ENCODE measurements around the gene ALDH1A3. TPM values are rescaled to one million over a fixed set of nuclear protein-coding genes. Genes with fewer than 3 reads are reported as not detected.

Gene ALDH1A3
- total RNA-seq, 2 experiments from 2014 or later, result not detected

GRCh38 chr15:100931143-100931890, 51.7 kb downstream of the ALDH1A3 start:
- H3K27ac Mint-ChIP-seq, result no peak overlapping the region
- H3K4me1 Mint-ChIP-seq, result no peaks in the 10 kb centered on the region
- no peak overlapping the region for H3K4me3 Mint-ChIP-seq
- H3K9me3 Mint-ChIP-seq, result no peaks in the 10 kb centered on the region
- no peaks in the 10 kb centered on the region for H3K36me3 Mint-ChIP-seq
- no peak for DNase-seq
- no peaks in the 10 kb centered on the region for H3K27me3 Mint-ChIP-seq

GRCh38 chr15:100932676-100933348, 53.2 kb downstream of the ALDH1A3 start:
- Mint-ChIP-seq H3K36me3 (no peaks in the 10 kb centered on the region), H3K27ac (no peak overlapping the region), H3K27me3 (no peaks in the 10 kb centered on the region), H3K9me3 (no peaks in the 10 kb centered on the region), H3K4me3 (no peak overlapping the region), H3K4me1 (no peaks in the 10 kb centered on the region)
- DNase-seq, result no peak

GRCh38 chr15:100934166-100934565, 54.5 kb downstream of the ALDH1A3 start:
- Mint-ChIP-seq H3K9me3 (no peaks in the 10 kb centered on the region), H3K27ac (no peak overlapping the region), H3K4me1 (no peaks in the 10 kb centered on the region), H3K27me3 (no peaks in the 10 kb centered on the region), H3K4me3 (no peak overlapping the region), H3K36me3 (no peaks in the 10 kb centered on the region)
- DNase-seq, result no peak

GRCh38 chr15:100934726-100935125, 55.1 kb downstream of the ALDH1A3 start:
- Mint-ChIP-seq H3K4me3 (no peak overlapping the region), H3K27me3 (no peaks in the 10 kb centered on the region), H3K9me3 (no peaks in the 10 kb centered on the region), H3K27ac (no peak overlapping the region), H3K4me1 (no peaks in the 10 kb centered on the region), H3K36me3 (no peaks in the 10 kb centered on the region)
- no peak for DNase-seq

- Mint-ChIP-seq H3K27ac (no peak overlapping the region), H3K4me3 (no peak overlapping the region), H3K9me3 (no peaks in the 10 kb centered on the region), H3K27me3 (no peaks in the 10 kb centered on the region), H3K4me1 (no peaks in the 10 kb centered on the region), H3K36me3 (no peaks in the 10 kb centered on the region)
- no peak for DNase-seq
These were observed 57.5 kb downstream of the ALDH1A3 start for GRCh38 chr15:100937171-100937570.

- Mint-ChIP-seq H3K36me3 (no peaks in the 10 kb centered on the region), H3K27ac (no peak overlapping the region), H3K27me3 (no peaks in the 10 kb centered on the region), H3K4me1 (no peaks in the 10 kb centered on the region), H3K9me3 (no peaks in the 10 kb centered on the region), H3K4me3 (no peak overlapping the region)
- DNase-seq, result no peak
These were observed 60.2 kb downstream of the ALDH1A3 start for GRCh38 chr15:100939791-100940190.

GRCh38 chr15:100940767-100941379, 61.2 kb downstream of the ALDH1A3 start:
- DNase-seq, result no peak
- Mint-ChIP-seq H3K27me3 (no peaks in the 10 kb centered on the region), H3K27ac (no peak overlapping the region), H3K9me3 (no peaks in the 10 kb centered on the region), H3K36me3 (no peaks in the 10 kb centered on the region), H3K4me1 (no peaks in the 10 kb centered on the region), H3K4me3 (no peak overlapping the region)

GRCh38 chr15:100941536-100941935, 61.9 kb downstream of the ALDH1A3 start:
- no peak overlapping the region for H3K27ac Mint-ChIP-seq
- no peak overlapping the region for H3K4me3 Mint-ChIP-seq
- H3K9me3 Mint-ChIP-seq, result no peaks in the 10 kb centered on the region
- DNase-seq, result no peak
- H3K36me3 Mint-ChIP-seq, result no peaks in the 10 kb centered on the region
- no peaks in the 10 kb centered on the region for H3K4me1 Mint-ChIP-seq
- no peaks in the 10 kb centered on the region for H3K27me3 Mint-ChIP-seq

- H3K4me3 Mint-ChIP-seq, result no peak overlapping the region
- DNase-seq, result no peak
- H3K36me3 Mint-ChIP-seq, result no peaks in the 10 kb centered on the region
- no peaks in the 10 kb centered on the region for H3K4me1 Mint-ChIP-seq
- no peaks in the 10 kb centered on the region for H3K9me3 Mint-ChIP-seq
- H3K27me3 Mint-ChIP-seq, result no peaks in the 10 kb centered on the region
- H3K27ac Mint-ChIP-seq, result no peak overlapping the region
These were observed 63.2 kb downstream of the ALDH1A3 start for GRCh38 chr15:100942656-100943425.

GRCh38 chr15:100944244-100944895, 64.7 kb downstream of the ALDH1A3 start:
- DNase-seq, result no peak
- Mint-ChIP-seq H3K4me1 (no peaks in the 10 kb centered on the region), H3K36me3 (no peaks in the 10 kb centered on the region), H3K27me3 (peaks cover 10% of the 10 kb centered on the region), H3K4me3 (no peak overlapping the region), H3K27ac (no peak overlapping the region), H3K9me3 (no peaks in the 10 kb centered on the region)

- no peaks in the 10 kb centered on the region for H3K36me3 Mint-ChIP-seq
- no peak for DNase-seq
- H3K4me1 Mint-ChIP-seq, result no peaks in the 10 kb centered on the region
- no peaks in the 10 kb centered on the region for H3K9me3 Mint-ChIP-seq
- no peak overlapping the region for H3K27ac Mint-ChIP-seq
- no peak overlapping the region for H3K4me3 Mint-ChIP-seq
- H3K27me3 Mint-ChIP-seq, result peaks cover 13% of the 10 kb centered on the region
These were observed 65.4 kb downstream of the ALDH1A3 start for GRCh38 chr15:100944986-100945385.

GRCh38 chr15:100947760-100948429, 68.3 kb downstream of the ALDH1A3 start:
- H3K4me1 Mint-ChIP-seq, result no peaks in the 10 kb centered on the region
- H3K27ac Mint-ChIP-seq, result no peak overlapping the region
- H3K4me3 Mint-ChIP-seq, result no peak overlapping the region
- no peak for DNase-seq
- no peaks in the 10 kb centered on the region for H3K9me3 Mint-ChIP-seq
- H3K36me3 Mint-ChIP-seq, result no peaks in the 10 kb centered on the region
- H3K27me3 Mint-ChIP-seq, result peaks cover 14% of the 10 kb centered on the region

GRCh38 chr15:100948430-100948762, 68.8 kb downstream of the ALDH1A3 start:
- Mint-ChIP-seq H3K9me3 (no peaks in the 10 kb centered on the region), H3K36me3 (no peaks in the 10 kb centered on the region), H3K27ac (no peak overlapping the region), H3K4me3 (no peak overlapping the region), H3K27me3 (peaks cover 18% of the 10 kb centered on the region), H3K4me1 (no peaks in the 10 kb centered on the region)
- no peak for DNase-seq

- no peaks in the 10 kb centered on the region for H3K36me3 Mint-ChIP-seq
- no peak for DNase-seq
- H3K4me1 Mint-ChIP-seq, result no peaks in the 10 kb centered on the region
- no peak overlapping the region for H3K27ac Mint-ChIP-seq
- H3K4me3 Mint-ChIP-seq, result no peak overlapping the region
- no peaks in the 10 kb centered on the region for H3K9me3 Mint-ChIP-seq
- H3K27me3 Mint-ChIP-seq, result peaks cover 27% of the 10 kb centered on the region
These were observed 70.1 kb downstream of the ALDH1A3 start for GRCh38 chr15:100949691-100950090.
